HCT116 (cell line): ENCODE measurements around the gene TREM1. TPM values are rescaled to one million over a fixed set of nuclear protein-coding genes. Genes with fewer than 3 reads are reported as not detected.

Experiments used
- ATAC-seq: fragments of 200-7000 bp; cut with Tn5 transposase; 2 replicates; pipeline ENCODE4 v1.9.1; 2020; ENCODE audit warnings: mild to moderate bottlenecking, moderate library complexity
- BruUV-seq: library from RNA; stranded (reverse); fragments of 400-500 nt; replicated peaks from 2 replicates; lab custom pipeline; 2021; lab: Mats Ljungman, UMichigan
- CTCF ChIA-PET: fragments of 300-600 bp; sonication (Branson Sonifier 250); formaldehyde crosslinking; loops from one replicate; lab custom pipeline; 2021; ENCODE audit warnings: antibody characterized with exemption; lab: Charles Lee
- POLR2A ChIA-PET: fragments of 300-600, 350-600 bp; sonication (Branson Sonifier 250); formaldehyde crosslinking; loops from one replicate; lab custom pipeline; 2021; ENCODE audit warnings: antibody characterized with exemption; lab: Charles Lee
- RAD21 ChIA-PET, 2 experiments: fragments of 300-600 bp; sonication (Branson Sonifier 250); formaldehyde crosslinking; loops; one replicate each; lab custom pipeline; 2023; ENCODE audit warnings: low total read pairs in 2 of 2; ENCODE audit not compliant: uncharacterized antibody in 2 of 2, unreplicated experiment in 2 of 2, low non-redundant PET in 1 of 2; lab: Charles Lee
- DNase-seq: peaks from one replicate; pipeline ENCODE4 v3.0.0-alpha.2; 2010; ENCODE audit warnings: low read depth, low spot score
- H2AFZ ChIP-seq: fragments of 200-600 bp; shearing (Covaris generic), sonication (generic); 2 replicates; pipeline ENCODE4 v1.6.1; 2017; ENCODE audit warnings: low read depth, mixed run types, mixed read lengths, antibody characterized with exemption, low read length; ENCODE audit not compliant: poor library complexity, severe bottlenecking
- H3K27ac ChIP-seq: 2 replicates; pipeline ENCODE4 v1.5.1; 2012; ENCODE audit warnings: low read depth, low read length
- H3K27me3 ChIP-seq: fragments of 200-600 bp; sonication (generic); 2 replicates; pipeline ENCODE4 v1.6.1; 2016; ENCODE audit warnings: mixed run types, low read length, mixed read lengths; ENCODE audit not compliant: insufficient read depth
- H3K36me3 ChIP-seq, 2 experiments: fragments of 200-500 bp in 1 of 2; fragments of 200-600 bp in 1 of 2; sonication (Bioruptor generic) in 1 of 2; sonication (generic) in 1 of 2; 2 replicates each; pipeline versions ENCODE4 v1.5.1 to v1.6.1; 2014 to 2016; ENCODE audit warnings: low read length in 2 of 2, inconsistent platforms in 1 of 2, mixed read lengths in 1 of 2, mixed run types in 1 of 2; ENCODE audit not compliant: insufficient read depth in 2 of 2, control insufficient read depth in 1 of 2
- H3K4me1 ChIP-seq, 2 experiments: fragments of 200-600 bp in 1 of 2; sonication (generic) in 1 of 2; 2 replicates each; pipeline versions ENCODE4 v1.5.1 to v1.6.1; 2012 to 2017; ENCODE audit warnings: low read length in 2 of 2, inconsistent platforms in 1 of 2, mild to moderate bottlenecking in 1 of 2, mixed read lengths in 1 of 2, mixed run types in 1 of 2, moderate library complexity in 1 of 2; ENCODE audit not compliant: insufficient read depth in 2 of 2, control insufficient read depth in 1 of 2
- H3K4me2 ChIP-seq: fragments of 200-600 bp; sonication (generic); 2 replicates; pipeline ENCODE4 v1.6.1; 2017; ENCODE audit warnings: mixed run types, low read length, mixed read lengths
- H3K4me3 ChIP-seq, 2 experiments: fragments of 200-600 bp in 1 of 2; sonication (generic) in 1 of 2; replicated peaks in 1 of 2; 2 replicates each; pipeline ENCODE4 v1.5.1; 2011 to 2016; ENCODE audit warnings: low read length in 2 of 2, control low read depth in 1 of 2, low read depth in 1 of 2, mild to moderate bottlenecking in 1 of 2, mixed read lengths in 1 of 2, mixed run types in 1 of 2
- H3K79me2 ChIP-seq: fragments of 200-600 bp; sonication (generic); 2 replicates; pipeline ENCODE4 v1.6.1; 2017; ENCODE audit warnings: mild to moderate bottlenecking, mixed run types, low read length, moderate library complexity, mixed read lengths; ENCODE audit not compliant: insufficient read depth
- H3K9ac ChIP-seq: fragments of 200-600 bp; sonication (generic); 2 replicates; pipeline ENCODE4 v1.6.1; 2016; ENCODE audit warnings: low read length, mixed read lengths
- H3K9me2 ChIP-seq: fragments of 200-600 bp; sonication (generic), shearing (Covaris generic); 2 replicates; pipeline ENCODE4 v1.6.1; 2017; ENCODE audit warnings: mixed run types, mild to moderate bottlenecking, moderate library complexity; ENCODE audit not compliant: insufficient read depth
- H3K9me3 ChIP-seq, 2 experiments: fragments of 200-500 bp in 1 of 2; fragments of 200-600 bp in 1 of 2; sonication (Bioruptor generic) in 1 of 2; sonication (generic) in 1 of 2; 2 replicates each; pipeline ENCODE4 v1.6.1; 2014 to 2017; ENCODE audit warnings: low read length in 2 of 2, mixed read lengths in 2 of 2, inconsistent platforms in 1 of 2, low read depth in 1 of 2, mild to moderate bottlenecking in 1 of 2, mixed run types in 1 of 2, moderate library complexity in 1 of 2; ENCODE audit not compliant: control insufficient read depth in 1 of 2, insufficient read depth in 1 of 2
- H4K20me1 ChIP-seq: fragments of 200-600 bp; sonication (generic), shearing (Covaris generic); 2 replicates; pipeline ENCODE4 v1.6.1; 2017; ENCODE audit warnings: mixed run types, mild to moderate bottlenecking, moderate library complexity; ENCODE audit not compliant: insufficient read depth
- EGR1 ChIP-seq: IDR thresholded peaks from 2 replicates; pipeline ENCODE4 v1.6.1; 2012; ENCODE audit warnings: low read depth
- ELF1 ChIP-seq: IDR thresholded peaks from 2 replicates; pipeline ENCODE4 v1.6.1; 2012; ENCODE audit warnings: low read depth, borderline replicate concordance
- MAX ChIP-seq: IDR thresholded peaks from 2 replicates; pipeline ENCODE4 v1.6.1; 2012
- REST ChIP-seq: IDR thresholded peaks from 2 replicates; pipeline ENCODE4 v1.6.1; 2012; ENCODE audit warnings: low read depth
- TCF7L2 ChIP-seq: IDR thresholded peaks from 2 replicates; pipeline ENCODE4 v1.7.0; 2011; ENCODE audit warnings: borderline replicate concordance, inconsistent platforms; ENCODE audit not compliant: insufficient read depth, insufficient read length; ENCODE audit errors: extremely low read depth
- YY1 ChIP-seq: IDR thresholded peaks from 2 replicates; pipeline ENCODE4 v1.6.1; 2011; ENCODE audit warnings: low read length, low read depth, moderate library complexity, mild to moderate bottlenecking; ENCODE audit not compliant: insufficient replicate concordance; ENCODE audit errors: extremely low read depth
- ZFX ChIP-seq: fragments of 450-650 bp; IDR thresholded peaks from 2 replicates; pipeline ENCODE4 v1.6.1; 2017
- intact Hi-C: fragments of 100-400 bp; cut with micrococcal nuclease; formaldehyde crosslinking; loops from 2 replicates; pipeline ENCODE4 v1.10.0; 2022
- total RNA-seq: library from RNA; stranded (reverse); gene quantifications from one replicate; pipeline ENCODE4 v1.2.1, GENCODE V29; 2021; ENCODE audit not compliant: unreplicated experiment

The TREM1 gene
- total RNA-seq, 1 experiment from 2014 or later, result 0.22 TPM

- no peak overlapping the region for H3K9ac ChIP-seq
- no peak overlapping the region for H2AFZ ChIP-seq
- no peaks in the 10 kb centered on the region for H3K9me2 ChIP-seq
- H3K36me3 ChIP-seq, result no peaks in the 10 kb centered on the region
- intact Hi-C loops, result no loop called here
- no peak overlapping the region for H3K27ac ChIP-seq
- ChIA-PET RAD21 (no interaction called here), CTCF (no interaction called here), POLR2A (no interaction called here)
- no TSS peak for BruUV-seq
- ATAC-seq, result no peak
- DNase-seq, result no peak
- no peak overlapping the region for H3K4me2 ChIP-seq
- H4K20me1 ChIP-seq, result no peaks in the 10 kb centered on the region
- H3K79me2 ChIP-seq, result no peaks in the 10 kb centered on the region
- peaks cover 22% of the 10 kb centered on the region for H3K27me3 ChIP-seq
- H3K4me3 ChIP-seq, result no peak overlapping the region
- peaks cover 5 to 8% of the 10 kb centered on the region in 2 experiments; a peak in 2 of 4 replicates for H3K4me1 ChIP-seq
- TF ChIP-seq MAX (no peak), REST (no peak), EGR1 (no peak), TCF7L2 (no peak), ZFX (no peak), YY1 (no peak), ELF1 (no peak)
- no peaks in the 10 kb centered on the region for H3K9me3 ChIP-seq
These were observed 33.9 kb downstream of the TREM1 start for GRCh38 chr6:41252401-41253169.
